Nucleus accumbens (tissue), 56 donors: ENCODE results near the gene CACNA2D2.

ENCODE experiments used
- DNase-seq, 56 donors: peaks; one replicate each; lab custom pipeline; 2025; lab: John Stamatoyannopoulos, UW

Gene CACNA2D2

DNA sequence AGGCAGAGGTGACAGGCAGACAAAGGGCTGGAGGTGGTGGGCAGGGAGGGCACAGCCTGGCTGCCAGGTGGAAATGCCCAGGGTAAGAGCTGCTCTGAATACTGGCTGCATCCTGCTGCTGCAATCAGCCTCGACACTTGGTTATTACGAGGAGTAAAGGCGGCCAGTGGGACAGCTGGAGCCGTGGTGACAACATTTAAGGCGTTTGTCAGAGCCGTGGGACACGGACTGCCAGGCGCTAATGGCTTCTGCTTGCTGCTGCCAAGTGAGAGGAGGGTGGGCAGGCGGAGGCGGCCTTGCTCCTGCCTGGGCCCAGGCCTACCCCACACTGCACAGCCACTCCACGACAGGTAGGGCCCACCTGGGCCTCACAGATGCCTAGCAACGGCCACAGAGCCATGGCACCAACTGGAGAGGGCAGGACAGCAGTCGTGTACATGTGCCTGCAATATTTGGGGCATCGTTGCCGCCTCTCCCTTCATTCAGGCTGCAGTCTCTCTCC, 94.9 kb downstream of the CACNA2D2 start:
- no peak for DNase-seq

DNA sequence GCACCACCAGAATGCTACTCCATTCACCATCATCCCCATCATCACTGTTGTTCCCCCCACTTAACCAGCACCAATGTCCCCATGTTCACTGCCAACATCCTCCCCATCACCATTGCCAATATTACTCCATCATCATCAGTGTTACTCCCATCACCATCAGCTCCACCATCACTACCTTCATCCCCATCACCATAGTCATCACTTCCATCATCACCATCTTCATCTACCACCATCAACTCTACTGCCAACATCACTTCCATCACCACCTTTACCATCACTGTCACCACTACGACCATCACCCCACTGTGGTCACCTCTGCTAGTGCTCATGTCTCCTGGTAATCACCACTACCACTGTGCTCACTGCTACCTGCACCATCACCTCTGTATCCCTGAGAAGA, 96.9 kb downstream of the CACNA2D2 start:
- DNase-seq: no peak

DNA sequence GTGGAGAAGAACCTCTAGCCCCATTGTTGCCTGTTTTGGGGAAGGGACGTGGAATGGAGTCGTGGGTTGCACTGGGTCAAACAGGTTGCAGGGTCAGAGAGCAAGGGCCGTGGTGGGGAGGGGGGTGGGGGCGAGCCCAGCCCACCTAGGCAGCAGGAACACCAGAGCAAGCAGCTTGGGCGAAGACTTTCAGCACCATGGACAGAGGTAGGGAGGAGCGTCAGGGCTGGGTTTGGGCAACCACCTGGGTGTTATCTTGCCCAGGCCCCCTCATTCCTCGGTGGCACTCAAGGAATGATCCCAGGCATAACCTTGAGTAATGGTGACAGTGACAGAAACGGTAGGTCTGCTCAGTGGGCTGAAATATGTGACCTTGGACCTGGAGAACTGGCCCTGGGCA, 98.2 kb downstream of the CACNA2D2 start:
- DNase-seq: no peak

DNA sequence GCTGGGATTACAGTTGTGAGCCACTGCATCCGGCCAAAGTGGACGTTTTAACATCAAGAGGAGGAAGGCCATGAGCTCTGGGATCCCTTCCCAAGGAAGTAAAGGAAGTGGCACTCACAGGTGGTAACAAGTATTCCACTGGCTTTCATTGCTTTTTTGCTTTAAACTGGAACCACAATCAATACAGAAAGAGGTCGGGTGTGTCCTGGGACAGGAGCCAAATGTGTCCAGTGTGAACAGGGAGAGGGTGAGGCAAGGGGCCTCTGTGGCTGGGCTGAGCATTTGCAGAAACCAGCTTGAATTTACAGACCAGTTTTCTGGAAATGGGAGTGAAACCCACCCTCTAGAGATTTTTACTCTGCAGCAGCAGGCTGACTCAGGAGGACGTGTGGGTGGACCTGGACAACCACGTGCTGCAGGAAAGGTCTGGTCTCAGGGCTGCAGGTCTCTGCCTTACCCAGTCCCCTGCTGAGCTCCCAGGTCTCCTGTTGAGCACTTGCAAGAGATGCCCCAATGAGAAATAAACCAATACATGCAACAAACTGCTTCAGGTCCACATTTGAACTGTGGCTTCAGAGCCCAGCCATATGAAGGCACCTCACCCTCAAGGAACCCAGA, 101.3 kb downstream of the CACNA2D2 start:
- DNase-seq: no peak

DNA sequence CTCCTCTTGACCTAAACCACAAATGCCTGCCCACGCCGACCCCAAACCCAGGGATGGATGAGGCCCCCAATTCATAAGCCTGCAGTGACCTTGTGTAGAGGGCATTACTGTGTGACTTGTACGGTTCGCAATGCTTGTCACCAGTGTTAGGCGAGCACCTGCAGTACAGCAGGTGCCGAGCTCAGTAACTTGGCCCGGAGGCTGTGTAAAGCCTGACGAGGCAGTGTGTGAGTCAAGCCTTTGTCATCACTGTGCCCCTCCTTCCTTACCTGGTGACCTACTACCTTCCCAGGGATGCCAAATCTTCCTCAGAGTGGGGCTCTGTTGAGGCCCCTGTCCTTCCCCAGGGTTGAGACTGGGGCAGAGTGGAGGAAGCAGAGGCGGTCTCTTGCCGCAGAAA, 106.9 kb downstream of the CACNA2D2 start:
- DNase-seq: peak in 4 of 56 donors; percentile 8 to 18 (median 10)

DNA sequence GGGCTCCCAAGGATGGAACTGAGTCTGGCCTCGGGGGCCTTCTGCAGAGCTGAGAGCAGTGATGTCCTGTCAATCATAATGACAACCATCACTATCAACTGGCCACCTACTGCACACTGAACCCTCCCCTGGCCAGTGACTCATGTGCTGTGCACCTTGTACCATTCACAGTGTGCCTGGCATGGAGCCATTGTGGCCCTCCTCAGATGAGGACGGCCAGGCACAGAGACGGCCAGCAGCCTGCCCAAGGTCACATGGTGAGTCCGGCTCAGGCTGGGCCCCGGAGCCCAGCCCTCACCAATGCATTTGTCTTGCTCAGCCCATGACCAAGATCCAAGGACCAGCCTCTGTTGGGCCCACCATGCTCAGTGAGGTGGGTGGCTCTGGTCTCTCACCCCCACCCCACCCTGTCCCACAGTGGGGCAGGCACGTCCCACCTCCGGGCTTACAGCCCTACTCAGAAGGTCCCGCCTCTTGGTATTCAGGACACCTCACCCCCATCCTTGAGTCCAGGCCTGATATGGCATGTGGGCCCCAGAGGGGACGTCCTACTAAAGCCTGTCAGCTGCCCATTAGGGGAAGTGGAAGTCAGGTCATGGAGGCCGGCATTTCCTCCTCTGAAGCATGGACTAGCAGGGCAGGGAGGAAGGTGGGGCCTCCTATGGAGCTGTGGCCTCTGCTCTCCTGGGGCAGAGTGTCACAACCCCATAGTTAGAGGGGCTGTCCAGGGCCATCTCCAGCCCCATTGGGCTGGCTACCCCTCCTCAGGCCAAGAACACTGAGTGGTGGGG, 108.2 kb downstream of the CACNA2D2 start:
- no peak for DNase-seq

DNA sequence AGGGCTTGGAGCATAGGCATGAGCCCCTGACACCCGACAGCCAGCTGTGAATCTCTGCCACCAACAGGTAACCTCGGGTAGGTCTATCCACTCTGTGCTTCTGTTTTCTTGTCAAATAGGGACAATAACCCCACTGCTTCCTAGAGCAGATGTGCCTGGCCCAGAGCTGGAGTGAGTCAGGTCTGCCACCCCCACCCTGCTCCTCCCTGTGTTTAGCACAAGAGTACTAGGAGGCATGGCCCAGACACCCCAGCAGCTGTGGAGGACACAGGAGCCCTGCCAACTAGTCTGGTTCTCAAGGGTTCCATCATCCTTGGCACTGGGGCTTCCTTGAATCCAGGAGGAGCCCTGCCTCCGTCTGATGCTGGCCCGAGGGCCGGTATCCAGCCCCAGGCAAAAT, 110.4 kb downstream of the CACNA2D2 start:
- no peak for DNase-seq

DNA sequence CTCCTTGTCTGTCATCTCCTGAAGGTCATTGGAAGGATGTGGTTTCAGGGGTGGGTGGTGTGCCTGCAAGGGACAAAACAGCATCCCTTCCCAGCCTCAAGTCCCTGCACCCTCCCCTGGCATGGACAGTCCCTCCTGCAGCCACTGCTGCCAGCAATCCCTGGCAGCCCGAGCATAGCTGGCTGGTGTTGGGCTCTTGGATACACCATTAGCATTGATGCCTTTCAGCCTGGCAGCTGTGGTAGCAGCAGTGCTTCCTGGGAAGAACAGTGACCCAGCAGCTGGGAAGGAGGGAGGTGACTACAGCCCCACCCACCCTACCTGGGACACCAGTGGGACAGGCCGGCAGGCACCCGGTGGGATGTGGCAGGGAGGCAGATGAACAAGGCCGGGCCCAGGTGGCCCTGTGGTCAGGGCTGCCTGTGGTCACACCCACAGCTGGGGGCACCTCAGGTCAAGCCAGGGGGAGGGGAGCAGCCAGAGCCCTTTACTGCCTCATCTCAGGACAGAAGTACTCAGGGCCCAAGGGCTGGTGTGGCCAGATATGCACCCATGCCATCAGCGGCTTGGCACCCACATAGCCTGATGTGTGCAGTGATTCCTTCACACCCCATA, 111.2 kb downstream of the CACNA2D2 start:
- DNase-seq: peak in 20 of 56 donors; percentile 3 to 48 (median 25)

DNA sequence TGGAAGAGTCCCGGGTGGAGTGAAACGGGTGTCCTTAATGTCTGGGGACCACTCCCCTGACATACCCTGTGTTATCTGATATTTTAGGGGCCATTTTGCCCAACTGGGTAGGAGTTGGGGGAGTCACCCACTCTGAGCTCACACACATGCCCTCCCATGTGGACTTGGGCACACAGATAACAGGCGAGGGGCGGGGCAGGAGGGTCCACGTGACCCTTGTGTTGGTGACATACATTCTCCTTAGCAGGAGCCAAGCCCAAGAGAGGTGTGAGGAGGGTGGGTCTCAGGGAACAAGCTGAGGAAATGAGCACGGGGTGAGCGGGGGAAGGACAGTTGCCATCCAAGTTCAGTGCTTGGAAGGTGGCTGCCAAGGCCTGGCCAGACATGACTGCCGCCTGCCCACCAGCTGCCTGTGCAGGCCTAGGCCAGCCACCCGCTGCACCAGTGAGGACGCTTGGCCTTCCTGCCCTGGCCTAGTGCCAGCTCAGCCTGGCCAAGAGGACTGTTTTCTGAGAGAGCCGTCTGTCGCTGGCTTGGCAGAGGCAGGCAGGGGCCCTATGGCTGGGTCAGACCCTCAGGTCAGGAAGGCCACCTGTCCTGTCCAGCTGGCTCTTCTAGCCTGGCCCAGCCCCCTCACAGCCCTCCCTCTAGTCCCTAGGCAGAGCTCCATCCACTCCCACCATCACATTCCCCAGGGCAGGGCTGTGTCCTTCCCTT, 112.8 kb downstream of the CACNA2D2 start:
- peak in 32 of 56 donors; percentile 5 to 65 (median 24) for DNase-seq

DNA sequence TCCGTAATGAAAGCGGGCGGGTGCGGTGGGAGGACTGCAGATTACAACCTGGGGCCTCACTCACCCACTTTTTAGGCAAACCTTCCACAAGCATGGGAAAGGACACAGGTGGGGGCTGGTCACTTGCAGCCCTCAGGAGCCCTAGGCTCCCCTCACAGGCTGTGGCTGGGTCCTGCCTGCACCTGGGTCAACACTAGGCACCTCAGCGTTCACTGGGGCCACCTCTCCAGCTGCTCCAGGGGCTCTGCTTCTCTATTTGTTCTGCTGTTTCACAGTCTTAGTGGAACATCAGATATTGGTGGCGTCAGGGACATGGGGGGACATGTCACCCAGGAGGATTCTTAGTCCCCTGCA, 114.0 kb downstream of the CACNA2D2 start:
- DNase-seq: no peak

DNA sequence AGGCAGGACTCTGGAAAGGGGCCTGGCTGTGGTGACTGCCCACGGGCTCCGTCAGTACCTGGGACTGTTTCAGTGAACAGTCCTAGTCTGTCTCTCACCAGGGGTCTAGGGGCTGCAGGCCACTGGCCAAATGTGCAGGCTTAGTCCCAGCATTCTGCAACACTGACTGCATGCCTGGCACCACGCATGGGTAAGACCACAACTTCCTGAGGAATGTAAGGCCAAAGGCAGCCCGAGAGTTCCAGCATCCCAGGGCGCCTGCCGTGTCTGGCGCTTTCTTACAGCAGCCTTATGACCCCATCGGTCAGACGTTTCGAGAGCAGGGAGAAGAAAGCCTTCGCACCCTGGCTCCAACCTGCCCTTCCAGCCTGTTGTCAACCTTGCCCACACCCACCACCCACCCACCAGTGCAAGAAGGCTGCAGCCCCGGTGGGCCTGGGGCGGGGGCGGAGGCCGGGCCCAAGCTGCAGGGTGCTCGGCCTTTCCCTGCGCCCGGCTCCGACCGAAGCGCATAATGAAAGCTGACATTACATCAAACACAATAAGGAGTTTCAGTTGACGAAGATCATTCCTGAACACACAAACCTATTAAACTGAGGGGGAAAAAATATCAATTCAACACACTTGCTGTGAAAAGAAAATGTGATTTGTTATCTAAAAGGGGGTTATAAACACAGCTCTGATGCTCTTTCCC, 114.6 kb downstream of the CACNA2D2 start:
- no peak for DNase-seq

DNA sequence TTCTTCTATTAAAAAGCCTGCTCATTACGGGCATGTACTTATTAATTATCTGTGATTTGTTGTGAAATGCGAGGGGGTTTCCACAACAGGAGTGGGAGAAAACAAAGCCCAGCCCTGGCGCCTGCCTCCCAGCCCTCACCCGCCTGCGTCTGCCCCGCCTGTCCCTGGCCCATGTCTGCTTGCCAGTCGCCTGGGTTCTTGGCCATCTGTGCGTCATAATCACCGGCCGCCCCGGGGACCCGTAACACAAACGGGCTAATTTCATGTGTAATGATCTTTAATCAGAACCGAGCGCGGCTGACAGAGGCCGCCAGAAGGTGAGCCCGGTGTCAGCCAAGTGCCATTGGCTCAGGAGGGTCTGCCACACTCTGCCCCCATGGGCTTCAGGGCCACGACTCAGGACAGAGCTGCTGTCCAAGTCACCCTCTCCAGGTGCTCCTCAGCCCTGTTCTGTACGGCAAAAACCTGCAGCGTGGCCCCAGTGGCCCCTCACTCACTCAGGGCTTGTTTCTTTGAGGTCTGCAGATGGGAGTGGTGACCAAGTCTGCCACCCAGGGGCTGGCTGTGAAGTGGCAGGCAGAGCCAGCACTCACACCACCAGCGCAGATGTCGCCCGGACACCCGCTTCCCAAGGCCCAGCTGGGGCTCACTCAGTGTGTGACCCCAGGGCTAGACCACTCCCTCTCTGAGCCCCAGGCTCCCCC, 115.3 kb downstream of the CACNA2D2 start:
- peak in 8 of 56 donors; percentile 3 to 51 (median 14) for DNase-seq

DNA sequence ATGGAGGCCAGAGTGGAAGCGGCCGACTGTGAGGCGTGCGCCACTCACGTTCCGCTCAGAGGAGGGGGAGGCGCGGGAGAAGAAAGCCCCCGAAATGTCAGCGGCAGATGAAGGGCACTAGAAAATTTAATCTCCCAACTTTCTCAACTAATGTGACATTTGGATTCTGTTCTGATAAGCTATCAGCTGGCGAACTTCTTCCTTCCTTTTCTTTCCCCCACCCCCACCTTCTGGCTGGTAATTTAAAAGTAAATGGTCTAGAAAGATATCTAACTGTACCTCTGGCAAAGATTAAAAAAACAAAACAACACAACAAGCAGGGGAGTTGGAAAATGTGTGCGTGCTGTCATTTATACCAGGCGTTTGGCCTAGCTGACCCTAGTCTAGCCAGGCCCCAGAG, 117.7 kb downstream of the CACNA2D2 start:
- DNase-seq: no peak

DNA sequence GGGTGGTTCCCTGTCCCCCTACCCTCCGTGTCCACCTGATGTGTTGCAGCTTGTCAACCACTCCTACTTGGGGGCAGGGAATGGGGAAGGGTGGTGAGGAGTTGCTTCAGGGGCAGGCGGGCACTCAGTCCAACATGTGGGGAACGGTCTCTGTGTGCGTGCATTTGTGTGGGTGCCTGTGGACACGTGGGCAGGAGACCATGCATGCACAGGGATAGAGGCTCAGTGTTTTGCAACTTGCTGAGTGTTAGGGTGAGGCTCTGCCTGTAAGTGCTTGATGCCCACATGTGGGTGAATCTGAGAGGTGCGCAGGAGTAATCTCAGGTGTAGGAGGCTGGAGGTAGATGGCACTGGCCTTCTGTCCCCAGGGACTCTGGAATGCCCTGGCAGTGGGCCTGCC, 119.7 kb downstream of the CACNA2D2 start:
- no peak for DNase-seq

DNA sequence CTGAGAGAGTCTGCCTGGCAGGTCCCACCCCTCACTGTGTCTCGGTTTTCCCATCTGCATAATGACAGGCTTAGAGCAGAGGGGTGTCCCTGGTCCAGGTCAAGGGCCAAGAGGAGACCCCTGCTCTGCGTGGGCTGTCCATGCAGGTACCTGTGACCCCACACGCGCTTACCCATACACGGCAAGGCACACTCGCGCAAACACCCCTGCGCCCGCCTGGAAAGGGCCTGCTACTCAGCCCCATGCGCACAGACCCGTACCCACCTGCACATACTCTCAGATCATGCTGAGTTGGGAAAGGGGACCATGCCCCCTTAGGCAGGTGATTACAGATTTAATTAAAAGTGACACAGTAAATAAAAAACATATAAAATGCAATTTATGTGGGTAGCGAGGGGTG, 120.7 kb downstream of the CACNA2D2 start:
- DNase-seq: no peak

DNA sequence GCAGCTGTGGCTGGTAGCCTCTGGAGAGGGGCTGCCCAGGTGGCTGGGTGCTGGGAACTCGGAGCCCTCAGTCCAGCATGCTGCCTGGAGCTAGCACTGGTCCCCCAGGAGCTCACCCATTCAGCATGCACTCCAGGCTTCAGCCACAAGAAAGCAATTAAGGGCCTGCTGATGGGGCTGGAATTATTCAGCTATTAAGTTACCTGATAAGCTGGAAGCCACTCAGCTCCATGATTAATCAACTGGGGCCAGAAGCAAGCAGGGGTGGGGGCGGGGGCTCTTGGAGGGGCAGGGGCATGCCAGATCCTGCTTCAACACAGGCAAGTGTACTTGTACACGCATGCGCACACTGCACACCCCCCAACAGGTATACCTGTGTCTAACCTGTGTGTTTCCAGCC, 122.1 kb downstream of the CACNA2D2 start:
- DNase-seq: no peak

DNA sequence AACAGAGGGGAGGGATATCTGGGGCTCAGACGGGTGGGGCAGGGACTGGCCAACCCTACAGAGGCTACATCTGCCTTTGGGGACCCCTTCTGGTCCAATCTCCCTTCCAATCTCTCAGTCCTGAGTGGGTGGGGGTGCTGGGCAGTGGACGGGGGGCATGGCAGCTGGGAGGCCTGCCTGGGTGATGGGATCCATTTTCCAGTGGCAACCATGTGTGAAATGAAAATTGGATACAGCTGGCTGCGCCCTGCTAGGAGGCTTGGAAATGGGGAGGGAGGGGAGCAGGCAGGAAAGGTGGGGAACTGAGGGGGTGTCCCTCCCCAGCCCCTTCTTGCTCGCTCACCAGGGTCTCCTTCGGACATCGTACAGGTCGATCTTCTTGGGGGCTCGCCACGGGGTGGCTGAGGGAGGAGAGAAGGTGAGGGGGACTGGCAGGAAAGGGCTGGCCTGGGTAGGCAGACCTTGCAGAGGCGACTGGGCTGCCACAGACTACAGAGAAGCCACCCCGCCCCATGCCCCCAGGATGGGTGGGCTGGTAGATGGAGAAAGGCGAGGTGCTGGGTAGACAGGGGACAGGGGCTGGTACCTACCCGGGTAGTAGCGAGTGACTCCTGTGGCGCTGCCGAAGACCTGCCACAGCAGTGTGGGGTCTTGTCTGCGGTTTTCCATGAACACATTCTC, 122.9 kb downstream of the CACNA2D2 start:
- DNase-seq: no peak

DNA sequence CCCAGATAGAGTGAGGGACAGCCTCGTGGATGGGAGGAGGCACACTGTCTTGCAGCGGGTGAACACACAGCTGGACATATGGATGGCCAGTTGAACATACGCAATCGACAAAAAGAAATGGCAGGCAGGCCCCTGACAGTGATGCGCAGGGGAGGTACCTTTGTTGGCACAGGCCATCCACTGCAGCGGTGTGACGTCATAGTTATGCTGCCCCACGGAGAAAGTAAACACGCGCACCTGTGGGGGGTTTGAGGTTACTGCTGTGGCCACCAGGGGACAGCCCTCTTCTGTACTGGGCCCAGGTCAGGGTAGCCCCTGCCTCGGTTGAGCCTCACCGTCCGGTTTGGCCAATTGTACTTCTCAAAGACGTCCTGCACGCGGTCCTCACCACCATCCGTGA, 124.7 kb downstream of the CACNA2D2 start:
- DNase-seq: no peak

DNA sequence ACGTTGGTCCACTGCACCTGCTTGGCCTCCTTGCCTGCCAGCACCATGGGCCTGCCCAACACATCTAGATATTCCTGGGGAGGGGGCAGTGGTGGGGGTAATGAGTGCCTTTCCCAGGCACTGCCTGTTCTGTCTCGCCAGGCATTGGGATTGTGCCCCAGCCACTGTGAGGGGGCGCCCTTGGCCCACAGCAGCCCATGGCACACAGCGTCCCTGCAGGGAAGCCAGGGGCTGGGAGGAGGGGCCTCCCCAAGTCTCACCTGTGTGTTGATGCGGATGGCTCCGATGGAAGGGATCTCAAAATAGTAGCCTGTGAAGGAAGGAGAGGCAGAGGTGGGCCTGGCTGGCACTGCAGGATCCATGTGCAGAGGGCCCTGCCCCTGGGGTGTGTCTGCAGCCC, 125.4 kb downstream of the CACNA2D2 start:
- DNase-seq: no peak
